ENCODE data around the gene TMEM33.

The TMEM33 gene

DNA sequence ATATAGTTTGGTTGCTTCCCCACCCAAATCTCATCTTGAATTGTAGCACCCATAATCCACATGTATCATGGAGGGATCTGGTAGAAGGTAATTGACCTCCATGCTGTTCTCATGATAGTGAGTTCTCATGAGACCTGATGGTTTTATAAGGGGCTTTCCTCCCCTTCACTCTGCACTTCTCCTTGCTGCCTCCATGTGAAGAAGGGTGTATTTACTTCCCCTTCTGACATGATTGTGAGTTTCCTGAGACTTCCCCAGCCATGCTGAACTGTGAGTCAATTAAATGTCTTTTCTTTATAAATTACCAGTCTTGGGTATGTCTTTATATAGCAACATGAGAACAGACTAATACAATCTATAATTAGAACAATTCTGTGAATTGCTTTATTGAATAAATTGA lies 34.4 kb downstream of the TMEM33 start:
- Mint-ChIP-seq H3K27ac (no peak overlapping the region), H3K4me3 (no peak overlapping the region), H3K36me3 (ENCODE audit: low read depth) (peaks cover 2% of the 10 kb centered on the region), H3K4me1 (no peaks in the 10 kb centered on the region), H3K27me3 (peaks cover 4% of the 10 kb centered on the region), H3K9me3 (peaks cover 10% of the 10 kb centered on the region)
- ATAC-seq, result no peak
- no peak for DNase-seq

DNA sequence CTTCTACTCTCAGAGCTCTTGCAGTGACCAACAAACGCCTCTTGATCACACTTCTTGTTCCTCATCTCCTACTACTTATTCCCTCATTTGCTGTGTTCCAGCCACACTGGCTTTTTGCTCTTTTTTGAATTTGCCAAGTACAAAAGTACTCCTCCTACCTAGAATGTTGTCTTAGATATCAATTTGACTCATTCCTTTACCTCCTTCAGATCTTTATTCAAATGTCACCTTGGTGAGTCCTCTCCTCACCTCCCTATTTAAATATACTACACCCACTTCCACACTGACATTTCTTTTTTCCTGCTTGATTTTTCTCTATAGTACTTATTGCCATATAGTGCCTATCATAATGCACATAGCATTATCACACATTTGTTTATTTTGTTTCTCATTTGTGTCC lies 40.1 kb downstream of the TMEM33 start:
- H3K4me1 Mint-ChIP-seq, result peaks cover 6% of the 10 kb centered on the region
- ATAC-seq (peak; percentile 79), DNase-seq (no peak)
- no peaks in the 10 kb centered on the region for H3K36me3 Mint-ChIP-seq (ENCODE audit: low read depth)
- no peak overlapping the region for H3K4me3 Mint-ChIP-seq
- no peak overlapping the region for H3K27ac Mint-ChIP-seq
- peaks cover 4% of the 10 kb centered on the region for H3K27me3 Mint-ChIP-seq
- peaks cover 5% of the 10 kb centered on the region for H3K9me3 Mint-ChIP-seq

DNA sequence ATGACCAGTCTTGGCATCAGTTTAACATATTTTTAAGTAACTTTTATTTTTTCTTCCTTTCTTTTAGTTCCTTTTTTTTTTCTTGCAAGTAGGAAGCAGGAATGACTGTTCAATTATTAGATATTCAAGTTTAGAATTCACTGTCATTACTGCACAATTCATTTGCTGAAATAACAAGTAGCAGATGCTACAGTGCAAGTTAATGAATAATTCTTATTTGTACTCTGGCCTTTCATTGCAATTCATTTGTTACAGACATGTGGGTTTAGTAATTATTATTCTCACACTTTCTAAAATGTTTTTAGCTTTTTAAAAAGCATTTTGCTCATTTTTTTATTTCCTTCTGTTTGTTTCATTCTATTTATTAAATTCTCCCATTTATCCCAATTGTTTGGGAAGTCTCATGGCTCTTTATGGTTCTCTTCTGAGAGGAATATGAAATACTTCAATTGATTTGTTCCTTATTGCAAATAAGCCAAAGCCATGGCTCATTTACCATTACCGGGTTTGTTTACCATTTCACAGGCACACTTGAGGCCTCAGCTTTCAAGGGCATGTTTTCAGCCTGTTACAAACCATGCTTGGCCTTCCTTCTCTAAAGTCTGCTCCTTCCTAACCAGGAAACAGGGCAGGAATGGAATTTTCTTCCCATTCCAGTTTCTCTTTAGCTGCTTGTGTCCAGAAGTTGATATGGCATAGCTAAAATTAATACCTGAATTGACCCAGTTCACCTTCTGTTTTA lies 41.7 kb downstream of the TMEM33 start:
- ATAC-seq, result no peak
- Mint-ChIP-seq H3K27me3 (peaks cover 4% of the 10 kb centered on the region), H3K4me3 (no peak overlapping the region), H3K9me3 (peaks cover 3% of the 10 kb centered on the region), H3K27ac (no peak overlapping the region), H3K36me3 (ENCODE audit: low read depth) (peaks cover 2% of the 10 kb centered on the region), H3K4me1 (peaks cover 6% of the 10 kb centered on the region)
- no peak for DNase-seq

DNA sequence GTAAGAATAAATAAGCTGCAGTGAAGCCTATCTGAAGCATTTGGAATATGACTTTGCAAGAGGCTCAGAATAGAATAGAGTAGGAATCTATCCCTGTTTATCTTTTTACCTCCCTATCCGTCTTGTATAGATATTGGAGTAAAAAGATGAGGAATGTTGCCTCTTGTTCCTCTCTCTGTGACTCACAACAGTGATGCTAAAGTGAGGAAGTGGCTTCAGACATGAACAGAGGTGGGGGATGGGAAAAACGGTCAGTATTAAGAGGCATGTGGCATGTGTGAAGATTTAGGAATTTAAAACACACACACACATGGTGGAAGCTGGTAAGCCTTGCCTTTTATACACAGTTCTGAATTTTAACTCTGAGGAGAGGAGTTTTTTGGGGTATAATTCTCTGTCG lies 42.5 kb downstream of the TMEM33 start:
- Mint-ChIP-seq H3K4me3 (no peak overlapping the region), H3K27ac (no peak overlapping the region), H3K27me3 (peaks cover 3% of the 10 kb centered on the region), H3K36me3 (ENCODE audit: low read depth) (peaks cover 2% of the 10 kb centered on the region), H3K9me3 (no peaks in the 10 kb centered on the region), H3K4me1 (peaks cover 6% of the 10 kb centered on the region)
- DNase-seq, result no peak
- no peak for ATAC-seq

DNA sequence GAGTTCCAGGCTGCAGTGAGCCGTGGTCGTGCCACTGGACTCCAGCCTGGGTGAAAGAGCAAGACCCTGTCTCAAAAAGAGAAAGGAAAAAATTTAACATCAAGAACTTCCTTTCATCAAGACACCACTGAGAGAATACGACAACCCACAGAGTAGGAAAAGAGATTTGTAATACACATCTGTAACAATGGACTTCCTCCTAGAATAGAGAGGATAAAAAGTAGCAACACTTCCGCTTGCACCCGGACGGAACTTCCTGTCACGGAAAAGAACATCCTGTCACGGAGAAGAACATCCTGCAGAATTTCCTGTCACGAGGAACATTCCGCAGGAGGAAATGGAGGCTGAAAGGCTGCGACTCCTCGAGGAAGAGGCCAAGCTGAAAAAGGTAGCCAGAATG lies 46.2 kb downstream of the TMEM33 start, which contains the start of gene DCAF4L1:
Gene DCAF4L1 (plus strand): TSS at position 301 of the 400 bp plus-strand sequence. CDS start 37 bp downstream, at position 338.
- Mint-ChIP-seq H3K36me3 (ENCODE audit: low read depth) (peaks cover 2% of the 10 kb centered on the region), H3K4me1 (no peaks in the 10 kb centered on the region), H3K4me3 (no peak within 1 kb of the TSS), H3K9me3 (no peaks in the 10 kb centered on the region), H3K27me3 (no peaks in the 10 kb centered on the region), H3K27ac (no peak within 1 kb of the TSS)
- DNase-seq (no peak), ATAC-seq (no peak)

DNA sequence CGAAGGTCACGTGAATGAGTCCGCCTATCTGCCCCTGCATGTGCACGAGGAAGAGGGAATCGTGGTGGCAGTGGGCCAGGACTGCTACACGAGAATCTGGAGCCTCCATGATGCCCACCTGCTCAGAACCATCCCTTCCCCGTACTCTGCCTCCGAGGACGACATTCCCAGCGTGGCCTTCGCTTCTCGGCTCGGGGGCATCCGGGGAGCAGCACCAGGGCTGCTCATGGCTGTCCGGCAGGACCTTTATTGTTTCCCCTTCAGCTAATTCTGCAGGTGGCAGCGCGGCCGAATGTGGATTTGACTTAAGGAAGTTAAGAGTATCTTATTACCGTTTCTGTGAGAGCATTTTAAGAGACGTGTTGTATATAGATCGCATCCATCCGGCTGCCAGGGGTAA lies 47.5 kb downstream of the TMEM33 start:
- H3K27ac Mint-ChIP-seq, result no peak overlapping the region
- DNase-seq, result no peak
- no peak overlapping the region for H3K4me3 Mint-ChIP-seq
- no peaks in the 10 kb centered on the region for H3K4me1 Mint-ChIP-seq
- H3K27me3 Mint-ChIP-seq, result no peaks in the 10 kb centered on the region
- H3K9me3 Mint-ChIP-seq, result no peaks in the 10 kb centered on the region
- ATAC-seq, result no peak
- peaks cover 4% of the 10 kb centered on the region for H3K36me3 Mint-ChIP-seq (ENCODE audit: low read depth)

DNA sequence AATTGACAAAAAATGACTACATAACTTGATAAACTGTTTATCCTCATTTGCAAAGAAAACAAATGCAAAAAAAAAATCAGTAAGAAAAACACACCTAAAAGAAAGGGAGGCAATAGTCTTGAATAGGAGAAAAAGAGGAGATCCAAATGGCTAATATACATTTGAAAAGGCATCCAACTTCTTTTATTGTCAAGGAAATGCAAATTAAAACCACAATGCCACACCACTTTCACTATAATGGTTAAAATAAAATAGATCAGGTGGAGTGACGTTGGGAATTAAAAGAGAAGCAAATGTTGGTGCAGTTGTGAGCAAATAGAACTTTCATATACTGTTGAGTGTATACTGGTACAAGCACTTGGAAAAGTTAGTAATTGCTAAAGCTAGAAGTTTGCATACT lies 49.9 kb downstream of the TMEM33 start:
- DNase-seq (no peak), ATAC-seq (no peak)
- Mint-ChIP-seq H3K27ac (no peak overlapping the region), H3K27me3 (no peaks in the 10 kb centered on the region), H3K4me1 (peaks cover 9% of the 10 kb centered on the region), H3K9me3 (no peaks in the 10 kb centered on the region), H3K36me3 (ENCODE audit: low read depth) (peaks cover 4% of the 10 kb centered on the region), H3K4me3 (no peak overlapping the region)

DNA sequence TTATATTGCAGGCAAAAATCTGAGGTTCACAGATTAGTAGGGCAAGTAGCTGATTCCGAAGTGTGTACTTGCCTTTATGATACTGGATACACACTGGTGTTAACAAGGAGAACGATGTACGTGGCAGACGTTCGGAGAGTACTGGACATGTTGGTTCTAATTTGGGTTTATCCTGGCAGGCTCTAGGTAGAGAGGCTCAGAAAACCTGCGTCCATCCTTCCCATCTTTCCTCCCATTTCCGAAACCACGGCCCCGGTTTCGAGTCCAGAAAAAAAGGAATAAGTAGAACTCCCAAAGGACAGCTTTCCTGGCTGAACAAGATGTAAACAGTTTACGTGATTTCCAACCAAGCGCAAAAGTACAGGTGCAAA lies 54.8 kb downstream of the TMEM33 start:
- Mint-ChIP-seq H3K27ac (peak overlapping the region; percentile 88), H3K9me3 (no peaks in the 10 kb centered on the region), H3K4me3 (peak overlapping the region; percentile 89), H3K27me3 (no peaks in the 10 kb centered on the region), H3K4me1 (peaks cover 37% of the 10 kb centered on the region), H3K36me3 (ENCODE audit: low read depth) (peaks cover 14% of the 10 kb centered on the region)
- DNase-seq, result no peak
- ATAC-seq, result peak; percentile 3

DNA sequence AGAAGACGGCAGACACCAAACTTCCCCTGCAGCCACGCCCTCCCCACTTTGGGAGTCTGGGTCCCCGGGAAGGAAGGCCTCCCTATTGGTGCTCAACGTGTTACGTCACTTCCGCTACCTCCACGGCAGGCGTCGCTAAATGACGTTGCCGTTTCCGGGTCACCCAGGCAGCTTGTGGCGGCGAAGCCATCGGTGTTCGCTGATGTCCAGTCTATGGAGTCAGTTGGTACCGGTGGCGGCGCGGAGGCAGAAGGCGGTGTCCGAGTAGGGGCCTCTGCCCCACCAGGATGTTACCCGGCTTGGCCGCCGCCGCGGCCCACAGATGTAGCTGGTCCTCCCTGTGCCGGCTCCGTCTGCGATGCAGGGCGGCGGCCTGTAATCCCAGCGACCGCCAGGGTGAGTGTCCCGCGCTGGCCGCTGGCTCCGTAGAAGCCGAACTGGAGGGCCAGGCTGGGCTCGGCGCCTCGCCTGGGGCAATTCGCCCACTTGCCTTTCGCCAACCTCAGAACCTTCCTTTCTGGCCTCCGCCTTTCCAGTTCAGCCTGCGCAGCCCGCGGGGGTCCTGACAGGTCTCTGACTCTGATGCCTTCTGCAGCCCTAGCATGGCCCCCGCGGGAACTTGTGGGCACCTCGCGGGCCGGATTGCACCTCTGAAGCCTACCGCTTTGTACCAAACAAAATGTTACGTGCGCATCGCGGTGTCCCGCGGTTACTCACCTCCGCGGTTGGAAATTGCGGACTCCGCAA lies 55.3 kb downstream of the TMEM33 start, which contains the start of gene SLC30A9:
Gene SLC30A9 (plus strand): TSS at position 166 of the 747 bp plus-strand sequence. CDS start 122 bp downstream, at position 288.
- H3K27ac Mint-ChIP-seq, result peak within 1 kb of the TSS; percentile 88
- H3K9me3 Mint-ChIP-seq, result no peaks in the 10 kb centered on the region
- peaks cover 14% of the 10 kb centered on the region for H3K36me3 Mint-ChIP-seq (ENCODE audit: low read depth)
- peak within 1 kb of the TSS; percentile 89 for H3K4me3 Mint-ChIP-seq
- ATAC-seq (peak; percentile 99), DNase-seq (peak; percentile 91)
- no peaks in the 10 kb centered on the region for H3K27me3 Mint-ChIP-seq
- peaks cover 37% of the 10 kb centered on the region for H3K4me1 Mint-ChIP-seq

DNA sequence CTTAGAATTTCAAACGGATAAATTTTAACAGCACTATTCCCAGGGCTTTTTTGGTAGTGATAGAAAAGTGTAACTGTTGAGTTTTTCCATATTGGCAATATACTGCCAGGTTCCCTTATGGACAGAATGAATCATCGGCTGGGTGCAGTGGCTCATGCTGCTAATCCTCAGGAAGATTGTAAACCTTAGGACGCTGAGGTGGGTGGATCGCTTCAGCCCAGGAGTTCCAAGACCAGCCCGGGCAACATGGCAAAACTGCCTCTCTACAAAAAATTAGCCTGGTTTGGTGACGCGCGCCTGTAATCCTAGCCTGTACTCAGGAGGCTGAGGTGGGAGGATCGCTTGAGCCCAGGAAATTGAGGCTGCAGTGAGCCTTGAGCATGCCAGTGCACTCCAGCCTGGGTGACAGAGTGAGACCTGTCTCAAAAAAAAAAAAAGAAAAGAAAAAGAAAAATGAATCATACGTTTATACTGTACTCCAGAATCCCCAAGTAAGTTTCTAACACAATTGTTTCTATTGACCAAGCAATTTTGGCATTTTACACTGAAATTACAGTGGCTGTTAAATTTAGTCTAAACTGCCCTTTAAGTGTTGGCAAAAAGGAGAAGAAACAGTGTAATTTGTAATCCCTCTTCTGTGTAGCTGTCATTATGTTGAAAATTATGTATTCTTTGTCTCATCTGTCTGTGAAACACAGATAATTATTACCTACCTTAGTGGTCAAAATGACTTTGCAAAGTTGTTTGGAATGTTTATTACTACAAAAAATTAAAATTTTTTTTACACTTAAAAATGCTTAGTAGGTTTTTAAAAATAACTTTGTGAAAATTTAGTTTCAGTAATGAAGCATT lies 56.9 kb downstream of the TMEM33 start:
- DNase-seq, result no peak
- no peaks in the 10 kb centered on the region for H3K27me3 Mint-ChIP-seq
- ATAC-seq, result no peak
- H3K4me1 Mint-ChIP-seq, result peaks cover 37% of the 10 kb centered on the region
- peaks cover 17% of the 10 kb centered on the region for H3K36me3 Mint-ChIP-seq (ENCODE audit: low read depth)
- peak overlapping the region; percentile 89 for H3K4me3 Mint-ChIP-seq
- no peaks in the 10 kb centered on the region for H3K9me3 Mint-ChIP-seq
- H3K27ac Mint-ChIP-seq, result peak overlapping the region; percentile 21

DNA sequence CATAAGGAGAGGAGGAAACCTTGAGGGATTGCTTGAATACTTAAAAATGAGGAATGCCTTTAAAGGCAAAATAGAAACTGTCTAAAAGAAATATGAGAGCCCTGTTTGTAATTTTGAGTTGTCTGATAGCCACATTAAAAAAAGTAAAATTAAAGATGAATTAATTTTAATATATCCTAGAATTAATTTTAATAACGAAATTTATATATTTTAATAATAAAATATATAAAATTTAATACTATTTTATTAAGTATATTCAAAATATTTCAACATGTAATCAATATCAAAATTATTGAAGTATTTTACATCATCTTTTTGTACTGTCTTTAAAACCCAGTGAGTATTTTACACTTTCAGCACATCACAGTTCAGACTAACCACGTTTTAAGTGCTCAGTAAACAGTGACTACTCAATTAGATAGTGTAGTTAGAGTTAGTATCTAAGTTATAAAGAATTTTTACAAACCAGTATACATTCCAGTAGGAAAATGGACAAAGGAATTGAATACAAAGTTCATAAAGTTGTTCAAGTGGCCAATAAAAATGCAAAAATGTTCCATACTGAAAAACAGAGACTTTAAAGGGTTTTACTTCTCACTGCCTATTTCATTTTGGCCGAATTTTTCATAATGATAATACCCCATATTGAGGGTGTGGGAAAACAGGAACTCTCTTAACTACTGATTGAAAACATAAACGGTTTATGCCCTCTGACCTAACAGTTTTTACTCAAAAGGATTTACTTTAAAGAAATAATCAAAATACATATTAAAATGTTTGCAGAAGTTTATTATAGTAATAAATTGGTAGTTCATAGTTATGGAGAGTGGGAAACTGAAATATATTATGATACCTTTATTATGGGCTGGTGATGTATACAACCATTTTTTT lies 58.0 kb downstream of the TMEM33 start:
- H3K4me1 Mint-ChIP-seq, result peaks cover 40% of the 10 kb centered on the region
- no peak overlapping the region for H3K27ac Mint-ChIP-seq
- no peaks in the 10 kb centered on the region for H3K9me3 Mint-ChIP-seq
- H3K27me3 Mint-ChIP-seq, result no peaks in the 10 kb centered on the region
- H3K36me3 Mint-ChIP-seq (ENCODE audit: low read depth), result peaks cover 18% of the 10 kb centered on the region
- ATAC-seq, result no peak
- H3K4me3 Mint-ChIP-seq, result no peak overlapping the region
- DNase-seq, result no peak

DNA sequence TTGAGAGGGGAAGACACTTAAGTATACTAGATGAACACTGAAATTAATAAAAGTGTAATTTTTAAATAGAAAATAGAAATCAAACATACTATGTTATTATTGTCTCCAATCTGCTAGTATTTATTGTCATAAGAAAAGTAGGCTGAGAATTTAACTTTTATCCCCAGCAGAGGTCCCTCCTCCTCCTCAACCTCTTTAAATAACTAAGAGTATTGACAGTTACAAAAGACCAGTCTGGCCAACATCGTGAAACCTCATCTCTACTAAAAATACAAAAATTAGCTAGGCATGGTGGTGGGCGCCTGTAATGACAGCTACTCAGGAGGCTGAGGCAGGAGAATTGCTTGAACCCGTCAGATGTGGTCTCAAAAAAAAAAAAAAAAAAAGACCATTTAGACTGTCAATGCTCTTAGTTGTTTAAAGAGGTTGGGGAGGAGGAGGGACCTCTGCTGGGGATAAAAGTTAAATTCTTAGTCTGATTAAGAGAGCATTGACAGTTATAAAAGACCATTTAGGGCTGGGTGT lies 59.3 kb downstream of the TMEM33 start:
- DNase-seq, result no peak
- Mint-ChIP-seq H3K27me3 (no peaks in the 10 kb centered on the region), H3K9me3 (no peaks in the 10 kb centered on the region), H3K27ac (no peak overlapping the region), H3K4me3 (no peak overlapping the region), H3K36me3 (ENCODE audit: low read depth) (peaks cover 18% of the 10 kb centered on the region), H3K4me1 (peaks cover 35% of the 10 kb centered on the region)
- ATAC-seq, result no peak

DNA sequence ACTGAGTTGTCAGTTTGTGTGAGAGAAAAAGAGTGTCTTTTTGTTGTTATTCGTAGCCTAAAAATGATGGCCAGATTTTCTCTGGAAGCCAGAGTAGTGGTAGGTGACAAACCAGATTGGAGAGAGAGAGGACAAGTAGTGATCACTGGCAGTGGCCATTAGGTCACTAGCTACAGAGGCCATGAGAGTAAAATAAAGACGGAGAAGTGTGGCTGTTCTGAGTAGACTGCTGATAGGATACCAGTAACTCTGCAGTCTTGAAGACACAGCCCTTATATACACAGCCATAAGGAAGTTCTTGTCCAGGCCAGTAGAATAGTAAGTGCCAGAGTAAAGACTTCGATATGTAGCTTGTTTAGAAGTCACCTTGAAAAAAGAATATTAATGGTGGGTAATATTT lies 62.8 kb downstream of the TMEM33 start:
- peaks cover 20% of the 10 kb centered on the region for H3K36me3 Mint-ChIP-seq (ENCODE audit: low read depth)
- H3K27me3 Mint-ChIP-seq, result no peaks in the 10 kb centered on the region
- H3K27ac Mint-ChIP-seq, result no peak overlapping the region
- no peak for ATAC-seq
- H3K4me1 Mint-ChIP-seq, result peaks cover 11% of the 10 kb centered on the region
- no peaks in the 10 kb centered on the region for H3K9me3 Mint-ChIP-seq
- DNase-seq, result no peak
- no peak overlapping the region for H3K4me3 Mint-ChIP-seq

All from activated naive CD8-positive, alpha-beta T cell treated with anti-CD3 and anti-CD28 coated beads, Interleukin-2, amount 50 U/mL, for 24 hours (primary cell).